ENCODE data around the gene PKIB. TPM values are rescaled to one million over a fixed set of nuclear protein-coding genes. Genes with fewer than 3 reads are reported as not detected.

The PKIB gene
- total and polyA plus RNA-seq, 2 of the 4 experiments (the other 2 are of a cell fraction), result 6.3 to 13.1 TPM

DNA sequence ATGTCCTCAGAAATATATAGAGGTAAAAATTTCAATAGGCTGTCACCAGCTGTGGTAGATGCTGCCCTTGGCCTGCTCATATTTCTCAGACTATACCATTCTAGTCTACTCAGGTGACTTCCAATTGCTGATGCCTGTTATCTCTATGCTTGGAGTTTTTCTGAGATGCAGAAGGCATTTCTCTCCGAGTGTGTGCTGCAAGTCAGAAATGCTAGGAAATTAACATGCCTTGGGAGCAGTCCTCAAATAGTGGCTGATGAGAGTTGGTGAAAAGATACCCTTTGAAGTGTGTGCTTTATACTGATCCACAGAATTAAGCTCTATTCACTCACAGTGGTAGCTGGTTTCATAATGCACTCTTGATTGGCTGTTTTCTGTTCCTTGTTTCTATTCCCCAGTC is 43.2 kb upstream of the PKIB start:
- intact Hi-C loops (cut with micrococcal nuclease), result no loop called here
- H3K27me3 ChIP-seq (ENCODE audit: control insufficient read depth, insufficient read depth, low read length), result no peaks in the 10 kb centered on the region

More for the DNA sequence above, 43.2 kb upstream of the PKIB start:
- no peak overlapping the region for H2BK20ac ChIP-seq (ENCODE audit: low read depth, low read length)
- H2AK5ac ChIP-seq (ENCODE audit: low read depth, low read length), result no peak overlapping the region
- H4K8ac ChIP-seq (ENCODE audit: low read depth in 2 of 2, low read length in 2 of 2), result no peak overlapping the region
- no peak overlapping the region for H3K4ac ChIP-seq (ENCODE audit: low read depth, low read length)
- ATAC-seq (ENCODE audit: low read depth) (no peak), DNase-seq (no peak)
- dilution Hi-C loops (cut with HindIII; ENCODE audit: low sequenced_read_pairs, unreplicated experiment), result no loop called here
- no peak overlapping the region for H3K14ac ChIP-seq (replicated peaks; ENCODE audit: low read depth, low read length)
- H3K4me2 ChIP-seq (ENCODE audit: low read depth, low read length), result no peak overlapping the region
- H2BK5ac ChIP-seq (ENCODE audit: low read depth, low read length, poor library complexity, severe bottlenecking), result no peak overlapping the region
- H2BK15ac ChIP-seq (ENCODE audit: low read depth, low read length), result no peak overlapping the region
- no peak overlapping the region for H2AK9ac ChIP-seq (replicated peaks; ENCODE audit: low read depth, low read length, poor library complexity)
- no peaks in the 10 kb centered on the region for H3K79me1 ChIP-seq (ENCODE audit: low read depth in 1 of 2, low read length in 2 of 2)
- no peaks in the 10 kb centered on the region for H3K4me1 ChIP-seq (ENCODE audit: control insufficient read depth, insufficient read depth, low read length)
- no peak overlapping the region for H2AFZ ChIP-seq (replicated peaks; ENCODE audit: low read length, poor library complexity)
- in situ Hi-C loops (cut with MboI; ENCODE audit: low sequenced_read_pairs), result no loop called here
- ChIA-PET CTCF (no interaction called here), POLR2A (ENCODE audit: unreplicated experiment) (no interaction called here)
- no peak overlapping the region for H3K27ac ChIP-seq (ENCODE audit: insufficient read depth, low read length)
- H4K91ac ChIP-seq (ENCODE audit: insufficient read depth, low read depth, low read length), result no peak overlapping the region
- no CpG with 5 or more reads among the region's 1 CpG for WGBS, 2 experiments (ENCODE audit: extremely low coverage in 2 of 2, insufficient read length in 1 of 2)
- no peak overlapping the region for H4K5ac ChIP-seq (ENCODE audit: low read depth, low read length)
- H3K4me3 ChIP-seq (ENCODE audit: insufficient read depth, low read depth, low read length), result no peak overlapping the region
- H3K36me3 ChIP-seq (ENCODE audit: control insufficient read depth, insufficient read depth, low read length), result no peaks in the 10 kb centered on the region
- no peak overlapping the region for H2BK120ac ChIP-seq (ENCODE audit: low read depth, low read length)
- no peaks in the 10 kb centered on the region for H3K9me1 ChIP-seq (ENCODE audit: insufficient read depth, low read length)
- no TSS peak for BruUV-seq (replicated peaks)
- H3K56ac ChIP-seq (ENCODE audit: extremely low read depth, insufficient read depth, low read length), result no peak overlapping the region
- H3K9me3 ChIP-seq (ENCODE audit: control insufficient read depth, insufficient read depth, low read length), result no peaks in the 10 kb centered on the region
- TF ChIP-seq POLR2A (IDR thresholded peaks at IDR 0.05; ENCODE audit: low read depth, low read length) (no peak), RAD21 (IDR thresholded peaks at IDR 0.05; ENCODE audit: low read length) (no peak), NFE2L2 (IDR thresholded peaks at IDR 0.05; ENCODE audit: low read depth, low read length) (no peak), RCOR1 (IDR thresholded peaks at IDR 0.05; ENCODE audit: insufficient replicate concordance, low read length) (no peak), CEBPB (IDR thresholded peaks at IDR 0.05; ENCODE audit: low read depth, low read length) (no peak), BHLHE40 (IDR thresholded peaks at IDR 0.05; ENCODE audit: low read depth, low read length) (no peak)
- TF ChIP-seq, protein P1, sequence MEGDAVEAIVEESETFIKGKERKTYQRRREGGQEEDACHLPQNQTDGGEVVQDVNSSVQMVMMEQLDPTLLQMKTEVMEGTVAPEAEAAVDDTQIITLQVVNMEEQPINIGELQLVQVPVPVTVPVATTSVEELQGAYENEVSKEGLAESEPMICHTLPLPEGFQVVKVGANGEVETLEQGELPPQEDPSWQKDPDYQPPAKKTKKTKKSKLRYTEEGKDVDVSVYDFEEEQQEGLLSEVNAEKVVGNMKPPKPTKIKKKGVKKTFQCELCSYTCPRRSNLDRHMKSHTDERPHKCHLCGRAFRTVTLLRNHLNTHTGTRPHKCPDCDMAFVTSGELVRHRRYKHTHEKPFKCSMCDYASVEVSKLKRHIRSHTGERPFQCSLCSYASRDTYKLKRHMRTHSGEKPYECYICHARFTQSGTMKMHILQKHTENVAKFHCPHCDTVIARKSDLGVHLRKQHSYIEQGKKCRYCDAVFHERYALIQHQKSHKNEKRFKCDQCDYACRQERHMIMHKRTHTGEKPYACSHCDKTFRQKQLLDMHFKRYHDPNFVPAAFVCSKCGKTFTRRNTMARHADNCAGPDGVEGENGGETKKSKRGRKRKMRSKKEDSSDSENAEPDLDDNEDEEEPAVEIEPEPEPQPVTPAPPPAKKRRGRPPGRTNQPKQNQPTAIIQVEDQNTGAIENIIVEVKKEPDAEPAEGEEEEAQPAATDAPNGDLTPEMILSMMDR (conservative IDR thresholded peaks at IDR 0.05; ENCODE audit: low read depth, low read length), result no peak
- H3K18ac ChIP-seq (ENCODE audit: low read depth, low read length), result no peak overlapping the region
- no peak overlapping the region for H3K9ac ChIP-seq (ENCODE audit: low read depth, low read length)
- H3K23ac ChIP-seq (ENCODE audit: low read depth, low read length), result no peak overlapping the region
- H4K20me1 ChIP-seq (ENCODE audit: insufficient read depth, low read length), result no peaks in the 10 kb centered on the region

Data from IMR-90 (cell line).